HepG2 (cell line): ENCODE measurements around the gene PLA2G12B. TPM values are rescaled to one million over a fixed set of nuclear protein-coding genes. Genes with fewer than 3 reads are reported as not detected.
A peak's percentile ranks its signal among the peaks of the same experiment; 100 is the strongest.

ENCODE experiments used
- ARNT2 ChIP-seq: sonication (generic); formaldehyde crosslinking; IDR thresholded peaks from 2 replicates; pipeline ENCODE4 v1.8.0; 2022; ENCODE audit warnings: mild to moderate bottlenecking, low read depth, missing genetic modification reagents, moderate library complexity
- CENPBD1 ChIP-seq: sonication (generic); formaldehyde crosslinking; IDR thresholded peaks from 2 replicates; pipeline ENCODE4 v1.8.0; 2022; ENCODE audit warnings: missing genetic modification reagents, low read depth, mild to moderate bottlenecking, borderline replicate concordance
- DMAP1 ChIP-seq: IDR thresholded peaks from 2 replicates; pipeline ENCODE4 v1.6.1; 2016
- HNF1B ChIP-seq: sonication (generic); formaldehyde crosslinking; IDR thresholded peaks from 2 replicates; pipeline ENCODE4 v1.5.1; 2020; ENCODE audit warnings: mild to moderate bottlenecking, moderate library complexity, missing genetic modification reagents
- IKZF4 ChIP-seq: sonication (generic); formaldehyde crosslinking; IDR thresholded peaks from 2 replicates; pipeline ENCODE4 v1.5.1; 2020; ENCODE audit warnings: borderline replicate concordance, mild to moderate bottlenecking, low read depth, missing genetic modification reagents; ENCODE audit errors: not compliant biosample characterization
- IRF9 ChIP-seq: sonication (generic); formaldehyde crosslinking; IDR thresholded peaks from 2 replicates; pipeline ENCODE4 v1.8.0; 2022; ENCODE audit warnings: missing genetic modification reagents, mild to moderate bottlenecking, borderline replicate concordance
- MXI1 ChIP-seq: IDR thresholded peaks from 3 replicates; pipeline ENCODE4 v1.6.1; 2012; ENCODE audit warnings: low read depth, low read length, inconsistent platforms, borderline replicate concordance
- NFE2L2 ChIP-seq: fragments of 150-350 bp; IDR thresholded peaks from 2 replicates; pipeline ENCODE4 v1.6.1; 2014; ENCODE audit warnings: low read length
- PAF1 ChIP-seq: IDR thresholded peaks from 2 replicates; pipeline ENCODE4 v1.6.1; 2016; ENCODE audit warnings: missing genetic modification reagents, missing compliant biosample characterization
- PRDM15 ChIP-seq: sonication (generic); formaldehyde crosslinking; IDR thresholded peaks from 2 replicates; pipeline ENCODE4 v1.4.0; 2020; ENCODE audit warnings: missing genetic modification reagents
- RBM39 ChIP-seq: fragments of 200-400 bp; formaldehyde crosslinking; IDR thresholded peaks from one replicate; pipeline ENCODE4 v1.6.1; 2018; ENCODE audit warnings: antibody characterized with exemption, mild to moderate bottlenecking, low read depth, low read length; ENCODE audit not compliant: poor library complexity, severe bottlenecking
- SMC3 ChIP-seq: IDR thresholded peaks from 2 replicates; pipeline ENCODE4 v1.6.1; 2011; ENCODE audit warnings: low read length, improper control_type of control experiment
- THAP11 ChIP-seq: IDR thresholded peaks from 2 replicates; pipeline ENCODE4 v1.6.1; 2016; ENCODE audit warnings: missing biosample characterization, missing genetic modification reagents
- ZNF44 ChIP-seq: sonication (generic); formaldehyde crosslinking; IDR thresholded peaks from 2 replicates; pipeline ENCODE4 v1.5.1; 2020; ENCODE audit warnings: mild to moderate bottlenecking, missing genetic modification reagents
- ZNF501 ChIP-seq: sonication (generic); formaldehyde crosslinking; IDR thresholded peaks from 2 replicates; pipeline ENCODE4 v1.5.1; 2020; ENCODE audit warnings: mild to moderate bottlenecking, moderate library complexity, missing genetic modification reagents
- ZNF503 ChIP-seq: sonication (generic); formaldehyde crosslinking; IDR thresholded peaks from 2 replicates; pipeline ENCODE4 v1.4.0; 2020; ENCODE audit warnings: missing genetic modification reagents
- ZNF629 ChIP-seq: sonication (generic); formaldehyde crosslinking; conservative IDR thresholded peaks from 2 replicates; pipeline ENCODE4 v1.5.0; 2020; ENCODE audit warnings: missing genetic modification reagents
- ZNF75D ChIP-seq: sonication (generic); formaldehyde crosslinking; IDR thresholded peaks from 2 replicates; pipeline ENCODE4 v1.8.1; 2023; ENCODE audit warnings: missing genetic modification reagents, mild to moderate bottlenecking, borderline replicate concordance
- ZXDC ChIP-seq: sonication (generic); formaldehyde crosslinking; IDR thresholded peaks from 2 replicates; pipeline ENCODE4 v1.5.0; 2020; ENCODE audit warnings: mild to moderate bottlenecking, missing genetic modification reagents
- polyA plus RNA-seq, 8 experiments: library from polyadenylated mRNA; depleted of rRNA in 3 of 8; stranded (reverse) in 7 of 8; unstranded in 1 of 8; fragments of >200 nt; fragmentation: Illumina TruSeq in 4 of 8; extraction: Trizol in 4 of 8; gene quantifications; 2 replicates each; pipeline versions ENCODE4 v1.2.1 to v1.2.3, GENCODE V29; 2011 to 2016; ENCODE audit warnings: low read depth in 4 of 8, missing spikeins in 1 of 8, mixed read lengths in 1 of 8; ENCODE audit not compliant: insufficient read depth in 1 of 8
- total RNA-seq, 5 experiments: library from RNA; depleted of rRNA; stranded (reverse); fragments of >200 nt; fragmentation: Illumina TruSeq; extraction: Trizol; gene quantifications; 2 replicates each; pipeline ENCODE4 v1.2.3, GENCODE V29; 2016; ENCODE audit warnings: low read depth in 1 of 5

The PLA2G12B gene
- total and polyA plus RNA-seq, 2 of the 13 experiments (the other 11 are each of a cell fraction or from before 2014, with no cell fraction given), result 7.7 to 38.0 TPM

- TF ChIP-seq ZNF501 (no peak), ZNF629 (CRISPR knock-in tag) (no peak), NFE2L2 (no peak), ZNF503 (no peak), ZNF44 (no peak), PAF1 (no peak), HNF1B (no peak), IRF9 (CRISPR knock-in tag) (no peak), ZXDC (CRISPR knock-in tag) (no peak), DMAP1 (peak; percentile 24; the same call in 1 of the 2 replicates), RBM39 (no peak), MXI1 (no peak), ZNF75D (CRISPR knock-in tag) (no peak), PRDM15 (CRISPR knock-in tag) (no peak), ARNT2 (CRISPR knock-in tag) (no peak), CENPBD1 (CRISPR knock-in tag) (no peak), IKZF4 (CRISPR knock-in tag) (no peak), THAP11 (no peak), SMC3 (no peak)
These were observed 1.9 kb downstream of the PLA2G12B start (continued) for GRCh38 chr10:72952642-72953158.
